ENCODE results near the gene FRMD3.

Gene FRMD3

GRCh38 chr9:83538172-83538889, at the start of gene FRMD3:
Gene FRMD3, minus strand, starts transcription at chr9:83538401. Its CDS starts 170 bp downstream, at chr9:83538231.
- peak; percentile 17 to 20 for DNase-seq

GRCh38 chr9:83584995-83585394, 46.8 kb upstream of the FRMD3 start:
- no peak for DNase-seq

DNA sequence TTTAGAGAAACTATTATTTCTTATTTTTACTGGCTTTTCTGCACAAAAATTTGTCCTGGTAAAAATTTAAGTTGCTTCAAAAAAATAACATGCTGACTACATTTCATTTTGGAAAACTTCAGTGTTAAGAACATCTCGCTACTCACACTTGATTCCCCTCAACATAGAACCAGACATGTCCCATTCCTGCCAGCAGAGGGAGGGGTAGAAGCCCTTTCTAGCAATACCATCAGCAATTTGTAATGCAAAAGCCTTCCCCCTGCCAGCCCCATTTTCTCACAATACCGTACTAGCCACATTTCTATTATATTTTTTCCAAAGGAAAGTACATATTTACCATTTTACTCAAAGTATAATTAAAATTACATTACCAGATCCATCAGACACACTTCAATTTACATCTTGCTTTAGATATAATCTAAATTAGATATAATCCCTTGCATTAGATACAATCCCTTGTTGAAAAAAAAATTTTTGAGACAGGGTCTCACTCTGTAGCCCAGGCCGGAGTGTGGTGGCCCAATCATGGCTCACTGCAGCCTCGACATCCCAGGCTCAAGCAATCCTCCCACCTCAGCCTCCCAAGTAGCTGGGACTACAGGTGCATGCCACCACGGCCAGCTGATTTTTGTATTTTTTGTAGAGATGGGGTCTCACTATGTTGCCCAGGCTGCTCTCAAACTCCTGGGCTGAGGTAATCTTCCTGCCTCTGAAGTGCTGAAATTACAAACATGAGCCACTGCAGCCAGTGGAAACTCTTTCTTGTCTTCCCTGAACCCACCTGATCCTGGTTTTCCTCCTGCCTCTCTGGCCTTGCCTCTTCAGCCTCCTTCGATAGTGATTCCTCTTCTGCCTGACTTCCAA, 45.2 kb upstream of the FRMD3 start:
- no peak for DNase-seq

DNA sequence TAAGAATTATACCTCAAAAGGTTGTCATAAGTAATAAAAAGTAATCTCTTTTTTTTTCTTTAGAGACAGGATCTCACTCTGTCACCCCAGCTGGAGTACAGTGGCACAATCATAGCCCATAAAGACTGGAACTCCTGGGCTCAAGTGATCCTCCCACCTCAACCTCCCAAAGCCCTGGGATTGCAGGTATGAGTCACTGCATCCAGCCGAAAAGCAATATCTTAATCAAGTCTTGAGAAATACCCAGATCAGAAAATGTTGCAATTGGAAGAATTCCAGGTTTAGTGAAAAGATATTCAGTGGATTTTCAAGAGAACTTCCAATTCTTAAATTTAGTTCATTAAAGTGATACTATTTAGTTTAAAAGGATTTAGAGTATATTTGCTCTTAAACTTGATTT, 43.8 kb upstream of the FRMD3 start:
- no peak for DNase-seq

- DNase-seq = no peak
Measured at GRCh38 chr9:83574482-83574881, 36.3 kb upstream of the FRMD3 start.

GRCh38 chr9:83572524-83572923, 34.3 kb upstream of the FRMD3 start:
- DNase-seq = no peak

GRCh38 chr9:83570359-83570758, 32.2 kb upstream of the FRMD3 start:
- no peak for DNase-seq

DNA sequence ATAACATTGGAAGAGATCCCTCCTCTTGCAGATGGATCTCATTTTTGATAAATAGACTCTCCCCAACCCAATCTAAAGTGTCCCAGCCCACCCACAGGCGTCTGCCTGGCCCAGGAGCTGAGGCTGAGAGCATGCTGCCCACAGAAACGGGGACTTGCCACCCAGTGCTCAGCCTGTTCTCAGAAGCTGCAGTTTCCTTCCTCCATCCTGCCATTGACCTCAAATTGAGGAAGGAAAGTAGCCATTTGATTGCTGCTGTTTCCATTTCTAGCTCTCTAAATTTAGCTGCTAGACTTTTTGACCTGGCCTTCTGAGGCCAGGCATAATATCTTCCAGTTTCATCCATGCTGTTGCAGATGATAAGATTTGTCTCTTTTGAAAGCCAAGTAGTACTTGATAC, 31.1 kb upstream of the FRMD3 start:
- peak in 1 of 2 donors; percentile 8 for DNase-seq

DNA sequence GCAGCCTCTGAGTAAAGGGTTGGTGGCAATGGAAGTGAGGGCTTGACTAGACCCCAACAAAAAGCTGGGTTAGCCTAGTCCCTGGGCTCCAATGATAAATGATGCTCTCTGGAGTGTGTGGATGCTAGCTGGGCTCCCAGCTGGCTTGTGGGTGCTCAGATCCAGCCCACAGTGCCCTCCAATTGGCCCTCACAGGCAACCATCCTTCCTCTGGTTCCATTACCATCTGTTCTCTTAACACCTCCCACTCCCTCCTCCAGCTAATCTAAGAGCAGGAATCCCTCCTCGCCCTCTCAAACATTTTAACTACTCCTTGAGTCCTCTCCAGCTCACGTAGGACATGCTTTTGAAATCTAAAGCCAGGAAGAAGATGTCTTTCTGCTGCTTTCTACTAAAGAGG, 25.2 kb upstream of the FRMD3 start:
- DNase-seq = no peak

DNA sequence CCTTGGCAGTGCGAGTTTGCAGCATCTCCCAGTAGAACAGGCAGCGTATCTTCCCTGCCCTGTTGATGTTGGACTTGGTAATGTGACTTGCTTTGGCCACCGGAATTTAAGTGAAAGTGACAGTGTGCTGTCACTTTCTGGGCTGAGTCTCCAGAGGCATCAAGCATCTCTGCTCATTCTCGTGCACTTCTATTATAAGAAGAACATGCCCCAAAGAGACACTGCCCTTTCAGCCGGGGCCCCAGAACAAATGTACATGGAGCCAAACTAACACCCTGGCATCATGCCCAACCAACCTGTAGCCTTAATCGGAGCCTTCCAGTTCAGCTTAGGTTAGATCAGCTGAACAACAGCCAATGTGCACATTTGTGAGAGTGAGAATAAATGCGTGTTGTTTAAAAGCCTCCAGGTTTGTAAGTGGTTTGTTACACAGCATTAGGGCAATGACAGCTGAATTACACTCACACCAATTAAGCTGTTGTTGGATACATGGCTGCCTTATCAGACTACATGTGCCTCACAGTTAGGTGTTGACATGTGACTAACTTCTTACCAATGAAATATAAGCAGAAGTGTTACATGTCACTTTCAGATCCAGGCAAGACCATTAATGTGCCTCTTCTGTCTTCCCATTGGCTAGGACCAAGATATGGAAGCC, 22.1 kb upstream of the FRMD3 start:
- DNase-seq = no peak

- no peak for DNase-seq
Measured at GRCh38 chr9:83557771-83558170, 19.6 kb upstream of the FRMD3 start.

DNA sequence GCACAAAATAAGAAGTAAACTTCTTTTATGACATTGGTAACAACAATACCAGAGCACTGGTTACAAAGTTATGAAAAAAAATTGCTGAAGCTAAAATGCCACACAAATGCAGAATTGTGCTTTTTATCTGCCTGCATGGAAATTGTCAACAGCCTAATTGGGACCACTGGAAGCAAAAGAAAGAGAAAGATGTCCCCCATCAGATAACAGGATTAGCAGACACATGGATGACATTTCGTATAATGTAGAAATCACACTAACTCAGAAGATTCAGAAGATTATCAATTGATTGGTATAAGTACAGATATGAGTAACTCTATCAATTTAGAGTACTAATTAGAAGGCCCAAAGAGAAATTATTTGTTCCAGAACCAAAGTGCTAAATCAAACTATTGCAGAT, 19.1 kb upstream of the FRMD3 start:
- DNase-seq = no peak

GRCh38 chr9:83554278-83554677, 16.1 kb upstream of the FRMD3 start:
- no peak for DNase-seq

DNA sequence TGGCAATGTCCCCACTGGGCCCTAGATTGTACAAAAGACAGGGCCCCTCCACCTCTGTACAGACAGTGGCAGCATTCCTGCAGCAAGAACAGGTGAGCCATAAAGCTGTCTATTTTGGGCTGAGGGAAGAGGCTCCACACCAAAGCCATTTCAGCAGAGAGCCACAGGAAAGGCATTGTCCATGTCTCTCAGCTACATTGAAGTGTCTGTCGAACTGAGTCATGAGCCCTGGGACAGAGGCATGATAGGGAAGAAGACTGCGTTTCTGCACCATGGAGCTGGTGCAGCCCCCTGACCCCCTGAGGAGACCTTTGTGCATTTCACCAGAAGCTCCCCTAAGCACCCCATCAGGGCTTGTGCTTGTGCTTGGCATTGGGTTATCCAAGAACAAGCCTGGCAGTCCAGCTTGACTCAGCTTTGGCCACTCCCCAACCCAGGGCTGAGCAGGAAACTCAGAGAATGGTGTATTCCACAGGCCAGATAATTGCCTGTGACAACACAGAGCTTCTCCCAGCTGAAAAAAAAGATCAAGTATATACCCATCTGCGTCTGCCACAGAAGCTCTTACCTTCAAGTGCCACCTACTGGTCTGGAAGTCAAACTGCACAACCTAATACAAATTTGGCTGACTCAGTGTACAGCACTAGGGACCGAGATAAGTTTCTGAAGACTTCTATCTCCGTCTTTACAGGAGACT, 5.9 kb upstream of the FRMD3 start:
- DNase-seq = no peak

GRCh38 chr9:83538890-83539238, 663 bp upstream of the FRMD3 start:
- no peak for DNase-seq

DNA sequence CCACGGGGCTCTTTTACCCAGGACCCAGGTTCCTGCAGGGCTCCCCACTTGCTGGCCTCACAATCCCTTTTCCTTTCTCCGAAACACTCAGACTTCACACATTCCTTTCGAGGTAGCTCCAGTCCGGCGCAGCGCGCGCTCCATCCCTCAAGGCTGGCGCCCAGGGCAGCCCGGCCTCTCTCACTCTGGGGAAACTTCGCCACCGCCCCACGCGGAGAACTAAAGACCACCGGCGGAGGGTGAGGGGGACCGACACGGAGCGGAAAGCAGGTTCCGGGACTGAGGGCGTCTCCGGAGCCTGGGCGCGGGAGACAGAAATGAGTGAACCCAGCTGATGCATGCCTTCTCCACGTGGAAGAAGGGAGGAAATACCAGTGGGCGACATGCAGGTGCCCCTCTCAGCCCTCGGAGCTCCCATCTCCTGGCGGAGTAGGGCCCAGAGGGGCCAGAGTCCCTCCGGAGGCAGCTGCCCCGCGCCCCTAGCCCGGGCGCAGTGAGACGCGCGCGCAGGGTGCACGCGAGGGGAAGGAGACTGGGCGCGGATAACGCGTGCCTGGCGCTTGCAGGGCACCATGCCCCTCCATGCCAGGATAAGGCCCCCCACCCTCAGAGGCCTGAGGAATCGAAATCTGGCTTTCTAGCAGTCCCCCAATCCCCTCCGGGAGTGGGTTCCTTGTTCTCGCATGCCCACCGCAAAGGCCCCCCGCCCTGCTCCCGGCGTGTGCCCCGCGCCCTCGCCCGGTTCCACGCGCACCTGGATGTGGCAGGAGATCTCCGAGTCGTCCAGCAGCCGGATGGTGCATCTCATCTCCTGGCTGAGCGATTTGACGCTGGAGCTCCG, 650 bp downstream of the FRMD3 start:
- no peak for DNase-seq

DNA sequence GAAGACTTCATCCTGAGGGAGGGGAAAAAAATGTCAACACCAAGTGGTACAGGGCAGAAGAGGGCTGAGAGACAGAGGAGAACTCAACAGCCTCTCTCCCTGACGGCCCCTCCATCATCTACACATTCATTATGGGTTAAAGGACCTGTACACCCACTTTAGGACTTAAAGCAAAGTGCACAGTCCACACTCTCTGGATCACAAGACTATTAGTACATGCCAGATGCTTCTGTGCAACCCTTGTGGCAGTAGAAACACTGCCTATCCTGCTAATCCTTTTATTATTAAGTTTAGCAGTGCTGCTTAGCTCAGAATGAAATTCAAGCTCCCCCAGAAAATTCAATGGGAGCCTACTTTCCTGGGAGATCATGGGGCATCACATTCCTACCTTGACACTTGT, 1.9 kb downstream of the FRMD3 start:
- no peak for DNase-seq

- no peak for DNase-seq
Measured at GRCh38 chr9:83535736-83536135, 2.5 kb downstream of the FRMD3 start.

GRCh38 chr9:83533296-83533695, 4.9 kb downstream of the FRMD3 start:
- no peak for DNase-seq

DNA sequence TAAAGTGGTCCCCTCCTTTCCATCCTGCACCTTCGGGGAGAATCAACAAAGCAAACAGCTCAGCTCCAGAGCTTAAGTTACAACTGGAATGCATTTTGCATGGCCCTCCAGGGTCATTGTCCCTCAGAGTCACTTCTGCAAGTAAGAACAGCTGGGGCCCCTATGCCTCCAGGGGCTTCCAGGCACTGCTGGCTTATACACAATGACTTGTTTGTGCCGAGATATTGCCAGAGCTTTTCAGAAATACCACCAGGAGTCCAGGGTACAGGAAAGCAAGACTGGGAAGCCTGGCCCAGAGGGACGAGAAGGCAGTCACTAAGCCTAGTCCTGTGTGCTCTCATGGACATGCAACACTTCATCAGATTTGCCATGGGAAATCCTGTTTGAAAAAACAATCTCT, 11.3 kb downstream of the FRMD3 start:
- DNase-seq = no peak

- no peak for DNase-seq
Measured at GRCh38 chr9:83526211-83526610, 12.0 kb downstream of the FRMD3 start.

DNA sequence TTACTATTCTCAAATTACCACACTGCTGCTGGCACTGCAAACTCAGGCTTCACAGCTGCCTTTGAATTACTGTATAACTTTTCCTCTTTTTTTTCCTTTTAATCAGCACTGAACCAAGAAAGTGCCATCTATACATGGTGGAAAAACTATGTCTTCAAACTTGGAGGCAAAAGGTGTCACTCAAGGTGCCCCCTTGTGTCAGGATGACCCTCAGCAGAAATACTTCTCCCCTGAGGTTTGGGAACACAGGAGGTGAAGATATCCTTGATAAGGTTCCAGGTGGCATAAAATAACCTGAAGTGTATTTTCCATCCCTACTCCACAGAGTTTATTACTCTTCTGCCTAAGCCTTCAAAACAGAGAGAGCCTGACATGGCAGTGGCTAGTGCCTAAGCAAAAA, 14.5 kb downstream of the FRMD3 start:
- no peak for DNase-seq

Measured in hippocampal formation (tissue), 2 donors.